ENCODE data around the gene ITPKB. TPM values are rescaled to one million over a fixed set of nuclear protein-coding genes. Genes with fewer than 3 reads are reported as not detected.
"Not testable (repeated sequence)": the region's sequence is repeated elsewhere in the genome, so short reads cannot be mapped to it uniquely, and the experiment has no call there.

The ITPKB gene
- total RNA-seq, 1 donor from 2014 or later, result 29.4 TPM

DNA sequence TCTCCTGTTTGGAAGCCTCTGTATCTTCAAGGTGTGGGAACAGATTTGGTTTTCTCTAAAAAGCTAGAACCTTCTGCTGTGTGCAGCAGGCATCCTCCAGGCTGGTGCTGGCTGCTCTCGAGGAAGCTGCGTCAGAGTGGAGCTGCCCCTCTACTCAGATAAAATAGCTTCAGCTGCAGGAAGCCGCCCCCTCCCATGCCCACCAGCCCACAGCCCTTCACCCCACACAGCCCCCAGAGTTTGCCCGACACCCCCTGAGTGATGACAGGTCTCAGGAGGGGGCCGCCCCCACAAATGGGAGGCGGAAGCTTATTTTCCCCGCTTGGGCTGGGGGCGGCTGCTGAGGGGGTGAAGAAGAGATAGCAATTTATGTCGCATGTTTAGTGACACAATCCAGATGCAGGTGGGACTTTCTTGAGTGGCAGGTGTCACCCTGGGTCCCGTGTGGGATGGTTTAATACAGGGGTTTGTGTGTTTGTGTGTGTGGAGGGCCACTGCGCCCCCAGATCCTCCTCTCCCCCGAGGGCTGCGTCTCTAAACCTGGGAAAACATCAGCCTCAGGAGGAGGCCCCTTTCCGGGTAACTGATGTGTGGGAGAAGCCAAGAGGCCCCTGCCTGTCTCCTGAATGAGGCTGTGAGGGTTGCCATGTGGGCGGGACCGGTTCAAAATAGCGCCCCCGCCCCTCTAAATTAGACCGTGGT lies 135.1 kb downstream of the ITPKB start:
- no peak for DNase-seq (ENCODE audit: low spot score)

GRCh38 chr1:226603022-226603857 lies 135.8 kb downstream of the ITPKB start:
- DNase-seq (ENCODE audit: low spot score), result no peak

GRCh38 chr1:226602186-226603021 lies 136.7 kb downstream of the ITPKB start:
- no peak for DNase-seq (ENCODE audit: low spot score)

DNA sequence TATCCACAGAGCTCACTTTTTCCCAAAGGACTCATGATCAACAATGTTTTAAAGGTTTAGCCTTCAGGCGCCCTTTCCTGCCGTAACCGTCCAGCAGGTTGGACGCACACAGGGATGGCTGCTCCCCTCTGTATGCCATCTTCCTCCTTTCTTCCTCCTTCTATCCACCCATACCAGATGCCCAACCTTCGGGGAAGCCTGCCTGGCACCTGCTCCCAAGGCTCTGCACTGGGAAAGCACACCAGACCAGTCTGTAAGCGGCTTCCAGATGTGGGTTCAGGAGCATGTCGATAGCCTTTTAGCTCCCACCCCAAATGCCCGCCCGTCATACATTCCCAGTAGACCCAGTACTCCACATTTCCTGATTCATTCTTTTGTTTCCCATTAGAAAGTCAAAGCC lies 137.6 kb downstream of the ITPKB start:
- no peak for DNase-seq (ENCODE audit: low spot score)

GRCh38 chr1:226600254-226600653 lies 138.8 kb downstream of the ITPKB start:
- no peak for DNase-seq (ENCODE audit: low spot score)

- no peak for DNase-seq (ENCODE audit: low spot score)
Observed at GRCh38 chr1:226599636-226600238, 139.3 kb downstream of the ITPKB start.

- DNase-seq (ENCODE audit: low spot score), result not testable (repeated sequence)
Observed at GRCh38 chr1:226598955-226599354, 140.1 kb downstream of the ITPKB start.

DNA sequence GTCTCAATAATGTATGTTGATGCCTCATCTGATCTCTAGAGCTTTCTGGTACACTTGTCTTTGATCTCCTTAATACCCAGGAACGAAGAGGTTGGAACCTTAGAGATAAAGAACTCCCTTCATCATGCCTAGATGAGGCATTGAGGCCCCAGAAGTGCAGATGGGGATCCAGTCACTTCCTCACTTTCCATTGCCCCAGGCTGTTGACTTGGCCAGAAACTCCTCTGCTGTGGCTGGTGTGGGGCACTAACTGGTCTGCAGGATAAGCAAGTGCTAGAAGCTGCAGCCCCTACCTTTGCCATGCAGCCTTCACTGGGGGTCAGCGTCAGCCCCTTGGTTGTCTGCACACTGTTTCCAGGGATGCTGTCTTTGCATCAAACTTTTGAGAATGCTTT lies 140.6 kb downstream of the ITPKB start:
- no peak for DNase-seq (ENCODE audit: low spot score)

- DNase-seq (ENCODE audit: low spot score), result no peak
Observed at GRCh38 chr1:226597616-226598454, 141.2 kb downstream of the ITPKB start.

DNA sequence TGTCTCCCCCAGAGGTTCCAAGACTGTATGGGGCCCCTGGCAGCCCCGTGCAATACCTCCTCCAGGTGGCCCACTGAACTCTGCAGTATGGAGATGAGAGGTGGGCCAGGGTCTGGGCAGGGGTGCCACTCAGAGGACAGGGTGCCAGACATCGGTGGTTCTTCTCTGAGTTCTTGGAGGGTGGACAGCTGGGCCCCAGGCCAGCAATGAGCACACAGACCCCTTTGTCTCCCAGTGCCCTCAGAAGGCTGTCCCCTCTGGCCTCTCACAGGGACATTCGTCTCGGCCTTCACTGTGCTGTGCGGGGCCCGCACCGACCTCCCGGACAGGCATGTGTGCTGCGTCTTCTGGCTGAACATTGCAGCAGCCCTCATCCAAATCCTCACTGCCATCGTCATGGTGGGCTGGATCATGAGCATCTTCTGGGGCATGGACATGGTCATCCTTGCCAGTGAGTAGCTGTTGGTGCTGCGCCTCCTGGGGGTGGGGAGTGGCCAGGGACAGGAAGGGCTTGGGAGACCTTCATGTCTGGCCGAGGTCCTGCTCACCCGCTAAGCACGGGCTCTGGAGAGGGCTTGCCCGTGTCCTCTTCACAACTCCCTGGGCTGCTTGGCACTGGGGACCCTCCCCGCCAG lies 142.4 kb downstream of the ITPKB start:
- DNase-seq (ENCODE audit: low spot score), result no peak

GRCh38 chr1:226593541-226593940 lies 145.5 kb downstream of the ITPKB start:
- DNase-seq (ENCODE audit: low spot score), result no peak

GRCh38 chr1:226590614-226591013 lies 148.5 kb downstream of the ITPKB start:
- no peak for DNase-seq (ENCODE audit: low spot score)

- DNase-seq (ENCODE audit: low spot score), result no peak
Observed at GRCh38 chr1:226589008-226589733, 149.9 kb downstream of the ITPKB start.

GRCh38 chr1:226588484-226588883 lies 150.6 kb downstream of the ITPKB start:
- no peak for DNase-seq (ENCODE audit: low spot score)

DNA sequence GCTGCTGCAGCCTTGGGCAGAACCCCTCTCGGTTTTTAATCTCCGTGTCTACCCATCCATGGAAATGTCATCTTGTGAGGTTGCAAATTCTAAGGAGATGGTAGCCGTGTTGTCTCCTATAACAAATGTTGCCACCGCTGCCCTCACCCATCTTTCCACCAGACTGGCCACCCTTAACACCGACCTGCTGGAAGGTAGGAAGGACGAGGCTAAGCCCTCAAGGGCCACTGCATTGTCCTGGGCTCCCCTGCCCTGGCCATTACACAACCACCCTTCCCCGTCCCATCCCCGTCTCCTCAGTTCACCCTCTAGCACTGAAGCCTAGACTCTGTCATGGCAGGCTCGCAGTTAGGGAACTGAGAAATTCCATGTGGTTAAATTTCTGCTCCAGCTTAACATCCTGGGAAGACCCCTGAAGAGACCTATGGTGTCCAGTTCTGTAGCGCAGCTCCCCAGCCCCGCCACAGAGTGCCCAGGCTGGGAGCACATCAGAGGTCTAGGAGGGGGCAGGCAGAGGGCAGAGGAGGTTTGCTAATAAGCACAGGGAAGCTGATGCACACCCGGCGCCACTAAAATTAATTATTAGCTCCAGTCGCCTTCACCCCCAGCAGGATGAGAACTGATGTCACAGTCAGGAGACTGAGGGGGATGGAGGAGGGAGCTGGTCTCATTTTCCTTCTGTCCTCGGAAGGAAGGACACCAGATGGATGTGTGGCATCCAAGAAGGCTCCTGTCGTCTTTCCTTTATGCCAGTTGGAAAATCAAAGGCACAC lies 152.2 kb downstream of the ITPKB start:
- DNase-seq (ENCODE audit: low spot score), result no peak

DNA sequence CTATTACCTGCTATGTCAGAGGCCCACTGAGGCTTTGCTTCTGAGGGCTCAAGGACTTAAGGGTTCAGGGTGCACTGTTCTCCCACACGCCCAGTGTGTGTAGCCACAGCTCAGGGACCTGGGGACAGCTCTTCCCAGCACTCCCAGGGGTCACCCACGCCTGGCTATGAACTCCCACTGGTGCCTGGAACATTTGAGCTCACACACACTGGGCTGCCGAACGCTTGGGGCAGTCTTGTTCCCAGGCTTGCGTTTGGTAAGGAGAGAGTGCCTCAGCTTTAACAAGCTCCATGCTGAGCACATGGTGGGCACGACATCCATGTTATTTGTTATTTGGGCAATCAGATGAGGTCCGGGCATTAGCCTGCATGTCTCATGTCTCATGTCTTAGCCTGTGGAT lies 153.0 kb downstream of the ITPKB start:
- no peak for DNase-seq (ENCODE audit: low spot score)

- no peak for DNase-seq (ENCODE audit: low spot score)
Observed at GRCh38 chr1:226584164-226584563, 154.9 kb downstream of the ITPKB start.

- no peak for DNase-seq (ENCODE audit: low spot score)
Observed at GRCh38 chr1:226582966-226583365, 156.1 kb downstream of the ITPKB start.

All from ureter (tissue), 1 donor.